Smooth muscle cell (in vitro differentiated cells): ENCODE results near the gene CTNNB1. TPM values are rescaled to one million over a fixed set of nuclear protein-coding genes. Genes with fewer than 3 reads are reported as not detected.

Experiments used
- DNase-seq: peaks from one replicate; lab custom pipeline; 2025; ENCODE audit not compliant: unreplicated experiment; lab: John Stamatoyannopoulos, UW
- H2AFZ ChIP-seq: fragments of 200-600 bp; sonication (generic); 2 replicates; pipeline ENCODE4 v1.6.0; 2016; ENCODE audit warnings: antibody characterized with exemption, low read depth, mild to moderate bottlenecking
- H3F3A ChIP-seq: fragments of 200-600 bp; sonication (generic); 2 replicates; pipeline ENCODE4 v1.6.0; 2017; ENCODE audit warnings: antibody characterized with exemption, low read depth
- H3K27ac ChIP-seq: fragments of 200-600 bp; sonication (generic); 2 replicates; pipeline ENCODE4 v1.5.1; 2016; ENCODE audit warnings: low read depth, mild to moderate bottlenecking
- H3K27me3 ChIP-seq: fragments of 200-600 bp; sonication (generic); 2 replicates; pipeline ENCODE4 v1.6.1; 2016; ENCODE audit warnings: low read depth, mild to moderate bottlenecking
- H3K36me3 ChIP-seq: fragments of 200-600 bp; sonication (generic); 2 replicates; pipeline ENCODE4 v1.5.1; 2016; ENCODE audit warnings: low read depth
- H3K4me1 ChIP-seq: fragments of 200-600 bp; sonication (generic); 2 replicates; pipeline ENCODE4 v1.5.1; 2016; ENCODE audit warnings: low read depth
- H3K4me2 ChIP-seq: fragments of 200-600 bp; sonication (generic); 2 replicates; pipeline ENCODE4 v1.6.0; 2016; ENCODE audit warnings: mild to moderate bottlenecking
- H3K4me3 ChIP-seq: fragments of 200-600 bp; sonication (generic); 2 replicates; pipeline ENCODE4 v1.5.1; 2016; ENCODE audit warnings: mild to moderate bottlenecking
- H3K79me2 ChIP-seq: fragments of 200-600 bp; sonication (generic); 2 replicates; pipeline ENCODE4 v1.6.0; 2016; ENCODE audit warnings: low read depth, mild to moderate bottlenecking
- H3K9ac ChIP-seq: fragments of 200-600 bp; sonication (generic); 2 replicates; pipeline ENCODE4 v1.6.0; 2016; ENCODE audit warnings: low read depth
- H3K9me3 ChIP-seq: fragments of 200-600 bp; sonication (generic); replicated peaks from 2 replicates; pipeline ENCODE4 v1.5.1; 2016; ENCODE audit warnings: low read depth
- H4K20me1 ChIP-seq: fragments of 200-600 bp; sonication (generic); 2 replicates; pipeline ENCODE4 v1.6.0; 2016; ENCODE audit warnings: low read depth
- CTCF ChIP-seq: fragments of 200-600 bp; sonication (generic); IDR thresholded peaks from 2 replicates; pipeline ENCODE4 v1.5.1; 2017; ENCODE audit warnings: borderline replicate concordance, mild to moderate bottlenecking, antibody characterized with exemption; ENCODE audit not compliant: insufficient read depth, poor library complexity, severe bottlenecking
- WGBS: methylation state at CpG from one replicate; pipeline ENCODE4 v1.1.7; 2016; ENCODE audit warnings: low lambda C conversion rate; 5-methylcytosine and 5-hydroxymethylcytosine counted together
- polyA plus RNA-seq: library from polyadenylated mRNA; unstranded; fragments of >200 nt; fragmentation: Nextera tagmentation; extraction: Ambion mirVana; gene quantifications from 2 replicates; pipeline ENCODE4 v1.2.1, GENCODE V29; 2016
- total RNA-seq: library from RNA; depleted of rRNA; stranded (reverse); fragments of >200 nt; gene quantifications from 2 replicates; pipeline ENCODE4 v1.2.3, GENCODE V29; 2014

Gene CTNNB1
- total and polyA plus RNA-seq, 2 experiments from 2014 or later = 167 to 957 TPM

GRCh38 chr3:41186297-41186696 is 13.0 kb upstream of the CTNNB1 start:
- no peak for DNase-seq
- Histone ChIP-seq H2AFZ (no peak overlapping the region), H3K4me1 (peaks cover 9% of the 10 kb centered on the region), H3K79me2 (no peaks in the 10 kb centered on the region), H3K9me3 (no peaks in the 10 kb centered on the region), H3K36me3 (no peaks in the 10 kb centered on the region), H3K4me2 (no peak overlapping the region), H3K27me3 (no peaks in the 10 kb centered on the region), H3K27ac (no peak overlapping the region), H4K20me1 (no peaks in the 10 kb centered on the region), H3K4me3 (no peak overlapping the region), H3F3A (peaks cover 5% of the 10 kb centered on the region), H3K9ac (no peak overlapping the region)
- 90% methylated on average over 1 of the region's 1 CpG for WGBS
- TF ChIP-seq CTCF = no peak

GRCh38 chr3:41188306-41188705 is 11.0 kb upstream of the CTNNB1 start:
- H4K20me1 ChIP-seq = no peaks in the 10 kb centered on the region
- H2AFZ ChIP-seq = no peak overlapping the region
- no peak overlapping the region for H3K9ac ChIP-seq
- no peaks in the 10 kb centered on the region for H3K79me2 ChIP-seq
- no peaks in the 10 kb centered on the region for H3K9me3 ChIP-seq
- H3K27ac ChIP-seq = no peak overlapping the region
- no peaks in the 10 kb centered on the region for H3K27me3 ChIP-seq
- H3K4me3 ChIP-seq = no peak overlapping the region
- no peak for TF ChIP-seq CTCF
- H3F3A ChIP-seq = no peaks in the 10 kb centered on the region
- no peak overlapping the region for H3K4me2 ChIP-seq
- DNase-seq = no peak
- 83% methylated on average over 3 of the region's 3 CpGs for WGBS
- H3K36me3 ChIP-seq = no peaks in the 10 kb centered on the region
- peaks cover 9% of the 10 kb centered on the region for H3K4me1 ChIP-seq

- no peak overlapping the region for H2AFZ ChIP-seq
- no peak for TF ChIP-seq CTCF
- WGBS = 100% methylated on average over 1 of the region's 1 CpG
These were observed 8.6 kb upstream of the CTNNB1 start for GRCh38 chr3:41190509-41191284.

GRCh38 chr3:41192885-41193284 is 6.4 kb upstream of the CTNNB1 start:
- Histone ChIP-seq H3K79me2 (no peaks in the 10 kb centered on the region), H3K9ac (no peak overlapping the region), H2AFZ (no peak overlapping the region), H3K4me3 (no peak overlapping the region), H4K20me1 (no peaks in the 10 kb centered on the region), H3K36me3 (no peaks in the 10 kb centered on the region), H3F3A (no peaks in the 10 kb centered on the region), H3K27ac (no peak overlapping the region), H3K4me1 (peaks cover under 1% of the 10 kb centered on the region), H3K9me3 (no peaks in the 10 kb centered on the region), H3K27me3 (no peaks in the 10 kb centered on the region), H3K4me2 (no peak overlapping the region)
- TF ChIP-seq CTCF = no peak
- 79% methylated on average over 1 of the region's 1 CpG for WGBS
- no peak for DNase-seq

More at GRCh38 chr3:41190509-41191284, 8.6 kb upstream of the CTNNB1 start:
- H3K4me3 ChIP-seq = no peak overlapping the region
- H3K79me2 ChIP-seq = no peaks in the 10 kb centered on the region
- H3K27me3 ChIP-seq = no peaks in the 10 kb centered on the region
- no peak overlapping the region for H3K9ac ChIP-seq
- no peak overlapping the region for H3K4me2 ChIP-seq
- no peak overlapping the region for H3K27ac ChIP-seq
- H3K9me3 ChIP-seq = no peaks in the 10 kb centered on the region
- H4K20me1 ChIP-seq = no peaks in the 10 kb centered on the region
- H3F3A ChIP-seq = no peaks in the 10 kb centered on the region
- H3K4me1 ChIP-seq = no peaks in the 10 kb centered on the region
- H3K36me3 ChIP-seq = no peaks in the 10 kb centered on the region
- DNase-seq = no peak
